ENCODE results near the gene HOXA4.

HOXA4 gene

DNA sequence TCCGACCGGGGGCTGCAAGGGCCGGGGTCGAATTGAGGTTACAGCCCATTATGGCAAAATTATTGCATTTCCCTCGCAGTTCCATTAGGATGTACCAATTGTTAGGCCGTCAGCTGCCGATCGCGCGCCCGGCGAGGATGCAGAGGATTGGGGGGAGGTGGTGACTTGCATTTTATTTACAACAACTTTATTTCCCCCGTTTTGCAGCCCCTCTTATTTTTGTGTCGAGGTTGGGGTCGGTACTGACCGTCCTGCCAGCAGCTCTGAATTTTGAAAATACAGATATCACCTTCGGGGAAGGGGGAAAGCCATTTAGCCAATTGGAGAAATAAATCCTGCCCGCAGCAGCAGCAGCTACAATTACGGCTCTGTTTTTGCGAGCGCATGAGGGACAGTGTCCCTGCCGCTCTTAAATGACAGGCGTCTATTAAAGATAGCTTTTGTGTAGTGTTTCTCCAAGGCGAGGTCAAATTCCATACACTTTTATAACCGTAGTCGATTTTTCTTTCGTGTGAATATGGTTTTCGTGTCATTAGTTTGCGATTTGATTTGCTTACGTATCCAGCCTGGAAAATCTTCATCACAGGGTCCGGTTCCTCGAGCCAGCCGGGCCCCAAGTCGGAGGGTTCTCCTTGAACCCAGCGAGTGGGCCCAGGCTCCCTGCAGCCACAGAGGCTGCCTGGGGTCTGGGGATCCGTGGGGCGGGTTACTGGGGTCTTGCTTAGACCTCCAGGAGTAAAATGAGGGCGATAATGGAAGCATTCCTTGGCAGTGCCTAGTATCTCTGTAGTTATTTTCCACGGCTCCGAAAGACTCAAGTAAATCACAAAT is 13.6 kb upstream of the HOXA4 start:
- TF ChIP-seq EZH2 (optimal IDR thresholded peaks at IDR 0.05; ENCODE audit: low read depth, low read length) (no peak), EZH2phosphoT487 (IDR thresholded peaks at IDR 0.05; ENCODE audit: low read length) (no peak)
- TF ChIP-seq, protein P1, sequence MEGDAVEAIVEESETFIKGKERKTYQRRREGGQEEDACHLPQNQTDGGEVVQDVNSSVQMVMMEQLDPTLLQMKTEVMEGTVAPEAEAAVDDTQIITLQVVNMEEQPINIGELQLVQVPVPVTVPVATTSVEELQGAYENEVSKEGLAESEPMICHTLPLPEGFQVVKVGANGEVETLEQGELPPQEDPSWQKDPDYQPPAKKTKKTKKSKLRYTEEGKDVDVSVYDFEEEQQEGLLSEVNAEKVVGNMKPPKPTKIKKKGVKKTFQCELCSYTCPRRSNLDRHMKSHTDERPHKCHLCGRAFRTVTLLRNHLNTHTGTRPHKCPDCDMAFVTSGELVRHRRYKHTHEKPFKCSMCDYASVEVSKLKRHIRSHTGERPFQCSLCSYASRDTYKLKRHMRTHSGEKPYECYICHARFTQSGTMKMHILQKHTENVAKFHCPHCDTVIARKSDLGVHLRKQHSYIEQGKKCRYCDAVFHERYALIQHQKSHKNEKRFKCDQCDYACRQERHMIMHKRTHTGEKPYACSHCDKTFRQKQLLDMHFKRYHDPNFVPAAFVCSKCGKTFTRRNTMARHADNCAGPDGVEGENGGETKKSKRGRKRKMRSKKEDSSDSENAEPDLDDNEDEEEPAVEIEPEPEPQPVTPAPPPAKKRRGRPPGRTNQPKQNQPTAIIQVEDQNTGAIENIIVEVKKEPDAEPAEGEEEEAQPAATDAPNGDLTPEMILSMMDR (IDR thresholded peaks at IDR 0.05; ENCODE audit: low read length): no peak
- H3K79me2 ChIP-seq (ENCODE audit: low read length): no peaks in the 10 kb centered on the region
- no peak overlapping the region for H2AFZ ChIP-seq (ENCODE audit: low read length)
- H3K4me3 ChIP-seq (ENCODE audit: low read length): no peak overlapping the region
- no peaks in the 10 kb centered on the region for H3K4me1 ChIP-seq (ENCODE audit: low read length)
- no peak overlapping the region for H3K27ac ChIP-seq (ENCODE audit: low read length)
- H4K20me1 ChIP-seq (ENCODE audit: insufficient read depth, low read length): no peaks in the 10 kb centered on the region
- H3F3A ChIP-seq (ENCODE audit: insufficient read depth, low read length): no peaks in the 10 kb centered on the region
- H3K27me3 ChIP-seq (replicated peaks; ENCODE audit: insufficient read depth, low read length): peaks cover 28% of the 10 kb centered on the region
- no peak overlapping the region for H3K9ac ChIP-seq (ENCODE audit: low read length)
- H3K36me3 ChIP-seq (replicated peaks; ENCODE audit: insufficient read depth, low read length): no peaks in the 10 kb centered on the region
- no peak for DNase-seq
- H3K4me2 ChIP-seq (ENCODE audit: low read depth, low read length): no peak overlapping the region
- no peaks in the 10 kb centered on the region for H3K9me2 ChIP-seq (replicated peaks; ENCODE audit: insufficient read depth, low read length)
- H3K9me3 ChIP-seq (replicated peaks; ENCODE audit: insufficient read depth, low read length): no peaks in the 10 kb centered on the region

GRCh38 chr7:27143023-27143949 is 12.7 kb upstream of the HOXA4 start, which contains the start of gene HOXA5:
Gene HOXA5 (minus strand): TSS chr7:27143681. CDS start chr7:27143607, 74 bp downstream.
- no peaks in the 10 kb centered on the region for H3K79me2 ChIP-seq (ENCODE audit: low read length)
- no peaks in the 10 kb centered on the region for H3K9me2 ChIP-seq (replicated peaks; ENCODE audit: insufficient read depth, low read length)
- no peak within 1 kb of the TSS for H2AFZ ChIP-seq (ENCODE audit: low read length)
- H3K4me2 ChIP-seq (ENCODE audit: low read depth, low read length): no peak within 1 kb of the TSS
- no peak within 1 kb of the TSS for H3K27ac ChIP-seq (ENCODE audit: low read length)
- no peaks in the 10 kb centered on the region for H3K4me1 ChIP-seq (ENCODE audit: low read length)
- no peak for DNase-seq
- TF ChIP-seq EZH2 (optimal IDR thresholded peaks at IDR 0.05; ENCODE audit: low read depth, low read length) (no peak), EZH2phosphoT487 (IDR thresholded peaks at IDR 0.05; ENCODE audit: low read length) (no peak)
- no peak within 1 kb of the TSS for H3K9ac ChIP-seq (ENCODE audit: low read length)
- H4K20me1 ChIP-seq (ENCODE audit: insufficient read depth, low read length): no peaks in the 10 kb centered on the region
- H3K9me3 ChIP-seq (replicated peaks; ENCODE audit: insufficient read depth, low read length): no peaks in the 10 kb centered on the region
- no peak within 1 kb of the TSS for H3K4me3 ChIP-seq (ENCODE audit: low read length)
- no peaks in the 10 kb centered on the region for H3K36me3 ChIP-seq (replicated peaks; ENCODE audit: insufficient read depth, low read length)
- no peaks in the 10 kb centered on the region for H3F3A ChIP-seq (ENCODE audit: insufficient read depth, low read length)
- peaks cover 20% of the 10 kb centered on the region for H3K27me3 ChIP-seq (replicated peaks; ENCODE audit: insufficient read depth, low read length)

- H3K4me3 ChIP-seq (ENCODE audit: low read length): no peak overlapping the region
- H2AFZ ChIP-seq (ENCODE audit: low read length): no peak overlapping the region
Observed at GRCh38 chr7:27142580-27143022, 12.0 kb upstream of the HOXA4 start.

More at GRCh38 chr7:27142580-27143022, 12.0 kb upstream of the HOXA4 start:
- Histone ChIP-seq H3K27ac (ENCODE audit: low read length) (no peak overlapping the region), H3K36me3 (replicated peaks; ENCODE audit: insufficient read depth, low read length) (no peaks in the 10 kb centered on the region), H3K4me1 (ENCODE audit: low read length) (no peaks in the 10 kb centered on the region), H3K4me2 (ENCODE audit: low read depth, low read length) (no peak overlapping the region), H3F3A (ENCODE audit: insufficient read depth, low read length) (no peaks in the 10 kb centered on the region), H3K79me2 (ENCODE audit: low read length) (no peaks in the 10 kb centered on the region), H4K20me1 (ENCODE audit: insufficient read depth, low read length) (no peaks in the 10 kb centered on the region), H3K9me3 (replicated peaks; ENCODE audit: insufficient read depth, low read length) (no peaks in the 10 kb centered on the region), H3K27me3 (replicated peaks; ENCODE audit: insufficient read depth, low read length) (peaks cover 15% of the 10 kb centered on the region; the same call in 1 of the 2 replicates), H3K9ac (ENCODE audit: low read length) (no peak overlapping the region), H3K9me2 (replicated peaks; ENCODE audit: insufficient read depth, low read length) (no peaks in the 10 kb centered on the region)
- no peak for TF ChIP-seq EZH2 (optimal IDR thresholded peaks at IDR 0.05; ENCODE audit: low read depth, low read length)
- TF ChIP-seq, protein P1 (IDR thresholded peaks at IDR 0.05; ENCODE audit: low read length): no peak
- TF ChIP-seq EZH2phosphoT487 (IDR thresholded peaks at IDR 0.05; ENCODE audit: low read length): no peak
- no peak for DNase-seq
